GM18951 (cell line): Measurements from ENCODE around the gene RIPK3.

Experiments used
- POLR2A ChIP-seq: IDR thresholded peaks from 4 replicates; pipeline ENCODE4 v1.6.1; 2011; ENCODE audit warnings: mild to moderate bottlenecking; ENCODE audit not compliant: insufficient read length, insufficient read depth; ENCODE audit errors: extremely low read depth
- in situ Hi-C: fragments of 300-500 bp; cut with MboI; formaldehyde crosslinking; loops from one replicate; pipeline ENCODE4 v1.12.0; 2022; ENCODE audit warnings: low sequenced_read_pairs, mixed read lengths, inconsistent platforms; ENCODE audit not compliant: unreplicated experiment

RIPK3 gene

GRCh38 chr14:24315807-24316596 is 23.8 kb downstream of the RIPK3 start:
- TF ChIP-seq POLR2A = no peak
- in situ Hi-C loops = no loop called here

DNA sequence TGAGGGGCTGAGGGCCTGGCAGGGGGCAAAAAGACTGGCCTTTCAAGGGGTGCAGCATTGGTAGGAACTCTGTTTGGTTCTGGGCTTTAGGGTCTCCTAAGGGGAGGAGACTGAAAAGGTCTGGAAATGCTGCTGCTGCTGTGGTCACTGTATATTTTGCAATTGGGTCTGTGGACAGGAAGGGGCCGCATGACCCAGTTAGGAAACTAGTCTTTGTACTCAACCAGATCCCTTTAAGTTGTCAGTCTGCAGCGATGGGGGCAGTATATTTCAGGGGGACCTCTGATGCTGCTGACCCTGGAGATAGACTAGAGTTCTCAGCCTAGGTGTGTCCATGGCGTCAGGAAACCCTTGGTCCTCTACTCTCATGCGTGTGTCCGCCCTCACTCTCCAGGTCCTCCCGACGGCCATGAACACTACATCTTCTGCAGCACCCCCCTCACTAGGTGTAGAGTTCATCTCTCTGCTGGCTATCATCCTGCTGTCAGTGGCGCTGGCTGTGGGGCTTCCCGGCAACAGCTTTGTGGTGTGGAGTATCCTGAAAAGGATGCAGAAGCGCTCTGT is 24.5 kb downstream of the RIPK3 start:
- TF ChIP-seq POLR2A = no peak
- in situ Hi-C loops = no loop called here

GRCh38 chr14:24314377-24315193 is 25.2 kb downstream of the RIPK3 start:
- TF ChIP-seq POLR2A = no peak
- in situ Hi-C loops = no loop called here

DNA sequence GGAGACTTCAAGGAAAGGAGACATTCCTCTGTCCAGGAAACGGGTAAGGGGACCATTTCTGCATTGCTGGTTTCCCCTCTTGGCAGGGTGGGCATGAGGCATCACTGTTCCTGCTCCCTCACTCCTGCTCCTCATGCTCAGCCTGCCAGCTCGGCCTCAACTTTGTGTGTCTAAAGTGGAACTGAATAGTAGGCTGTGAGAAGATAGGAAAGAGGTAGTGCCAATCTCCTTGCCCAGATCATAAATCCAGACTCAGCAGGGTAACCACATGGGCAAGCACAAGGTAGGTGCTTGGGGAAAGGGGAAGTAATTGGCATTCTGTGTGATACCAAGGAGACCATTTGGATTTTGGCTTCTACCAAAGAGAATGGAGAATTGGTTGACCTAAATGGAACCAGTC is 25.9 kb downstream of the RIPK3 start:
- no peak for TF ChIP-seq POLR2A
- in situ Hi-C loops = no loop called here

- in situ Hi-C loops = no loop called here
- no peak for TF ChIP-seq POLR2A
Observed at GRCh38 chr14:24312736-24313507, 26.9 kb downstream of the RIPK3 start.

DNA sequence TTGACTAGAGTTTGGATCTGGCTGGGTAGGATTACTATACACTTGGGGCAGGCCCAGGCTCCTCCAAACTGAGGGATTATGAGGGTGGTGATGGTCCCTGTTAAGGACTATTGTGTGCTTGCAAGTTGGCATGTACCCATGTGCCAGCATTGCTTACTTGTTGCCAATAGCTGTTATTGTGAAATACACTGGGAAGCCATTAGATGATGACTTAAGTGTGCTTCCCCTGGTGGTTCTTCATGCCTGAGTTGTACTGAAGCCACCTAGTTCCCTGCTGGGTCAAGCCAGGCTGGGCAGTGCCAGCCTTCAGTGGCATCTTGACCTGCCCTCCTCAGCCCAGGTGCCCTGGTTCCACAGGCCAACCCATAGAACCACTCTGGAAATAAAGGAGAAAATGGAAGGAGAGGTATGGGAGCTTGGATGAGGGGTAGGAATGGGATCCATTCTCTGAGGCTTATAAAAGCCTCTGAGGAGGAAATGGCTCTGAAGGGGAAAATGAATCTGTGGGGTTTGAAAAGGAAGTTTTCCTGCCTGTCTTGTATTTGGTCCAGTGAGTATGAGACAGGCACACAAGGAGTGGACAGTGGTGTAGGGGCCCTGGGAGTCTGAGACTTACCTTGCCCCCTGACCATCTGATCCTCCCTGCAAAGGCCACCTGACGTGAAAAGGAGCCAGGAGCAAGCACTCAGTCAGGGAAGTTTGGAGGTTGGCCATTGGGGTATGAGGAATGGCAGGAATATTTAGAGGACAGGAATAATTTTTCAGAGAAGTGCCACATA is 27.8 kb downstream of the RIPK3 start:
- in situ Hi-C loops = no loop called here
- no peak for TF ChIP-seq POLR2A

- in situ Hi-C loops = no loop called here
- TF ChIP-seq POLR2A = peak; percentile 46
Observed at GRCh38 chr14:24310646-24311604, 28.9 kb downstream of the RIPK3 start, which contains the start of gene LTB4R. LTB4R (plus strand) TSS chr14:24311502; CDS start chr14:24315652, 4,150 bp downstream.

- in situ Hi-C loops = no loop called here
- TF ChIP-seq POLR2A = no peak
Observed at GRCh38 chr14:24310265-24310645, 29.5 kb downstream of the RIPK3 start.

DNA sequence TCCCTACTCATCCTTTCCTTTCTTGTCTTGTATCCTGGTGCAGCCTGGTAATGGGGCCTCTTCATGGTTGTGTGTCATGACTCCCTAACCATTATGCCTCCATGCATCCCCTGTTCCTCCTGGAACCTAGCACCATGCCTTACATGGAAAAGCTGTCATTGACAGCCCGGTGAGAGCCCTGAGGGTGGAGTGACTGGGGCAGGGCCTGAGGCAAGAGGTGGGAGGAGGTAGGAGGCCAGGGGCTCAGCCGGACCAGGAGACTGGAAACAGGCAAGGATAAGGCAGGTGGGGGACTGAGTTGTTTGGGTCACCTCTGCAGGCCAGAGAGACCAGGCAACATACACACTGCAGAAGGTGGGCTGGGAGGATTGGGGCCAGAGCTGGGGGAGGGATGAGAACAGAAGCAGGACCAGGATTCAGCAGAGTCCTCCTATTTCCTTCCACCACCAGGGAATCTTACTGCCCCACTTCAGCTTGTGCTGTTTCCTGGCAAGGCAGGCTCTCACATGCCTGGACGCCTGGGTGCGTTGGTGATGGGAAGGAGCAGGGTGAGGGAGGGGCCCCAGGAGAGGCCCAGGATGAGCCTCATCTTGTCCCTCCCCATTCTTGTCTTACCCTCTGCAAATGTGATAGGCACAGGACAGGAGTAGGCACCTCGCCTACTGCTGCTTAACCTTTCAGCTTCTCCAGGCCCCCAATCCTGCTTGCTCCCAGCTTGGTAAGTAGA is 30.1 kb downstream of the RIPK3 start, which contains the start of gene LTB4R2:
TSS of gene LTB4R2 (plus strand) at position 603 of the 727 bp plus-strand sequence. CDS start 525 bp downstream, outside the sequence.
- TF ChIP-seq POLR2A = no peak
- in situ Hi-C loops = no loop called here

DNA sequence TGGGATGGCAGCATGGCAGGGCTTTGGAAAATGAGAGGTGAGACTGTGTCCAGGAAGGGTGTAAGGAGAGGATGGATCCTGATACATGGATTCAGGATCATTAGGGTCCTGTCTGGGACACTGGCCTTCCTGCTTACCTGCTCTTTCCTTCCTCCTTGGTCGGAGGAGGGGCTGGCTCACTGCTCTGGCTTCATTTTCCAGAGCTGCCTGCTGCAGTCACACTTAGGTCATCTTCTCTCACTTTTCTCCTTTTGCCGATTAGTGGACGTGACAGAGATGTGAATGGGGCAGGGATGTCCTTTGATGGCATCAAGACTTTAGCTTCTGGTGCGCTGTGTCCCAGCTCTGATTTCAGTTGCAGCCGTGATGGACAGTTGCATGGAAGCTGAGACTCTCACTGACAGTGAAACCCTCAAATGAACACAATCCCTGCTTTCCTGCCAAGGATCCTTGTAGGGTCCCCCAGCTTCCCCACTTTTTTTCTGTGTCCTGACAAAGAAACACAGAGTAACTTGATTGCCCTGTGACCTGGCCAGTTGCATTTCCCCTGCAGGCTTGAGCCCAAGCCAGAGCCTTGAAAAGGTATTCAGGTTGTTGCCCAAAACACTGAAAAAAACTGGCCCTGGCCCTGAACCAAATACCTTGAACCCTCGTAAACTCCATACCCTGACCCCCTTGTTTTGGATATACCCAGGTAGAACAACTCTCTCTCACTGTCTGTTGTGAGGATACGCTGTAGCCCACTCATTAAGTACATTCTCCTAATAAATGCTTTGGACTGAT is 31.3 kb downstream of the RIPK3 start:
- in situ Hi-C loops = no loop called here
- TF ChIP-seq POLR2A = no peak
